ENCODE data around the gene HHLA2. TPM values are rescaled to one million over a fixed set of nuclear protein-coding genes. Genes with fewer than 3 reads are reported as not detected.

The HHLA2 gene
- total RNA-seq, 1 experiment from 2014 or later: 0.07 TPM

GRCh38 chr3:108416111-108416869 lies 119.9 kb downstream of the HHLA2 start:
- Mint-ChIP-seq H3K4me1 (no peaks in the 10 kb centered on the region), H3K9me3 (peaks cover 3% of the 10 kb centered on the region; the same call in 1 of the 2 replicates), H3K4me3 (no peak overlapping the region), H3K27me3 (ENCODE audit: low read depth) (no peaks in the 10 kb centered on the region; the same call in 1 of the 2 replicates), H3K27ac (no peak overlapping the region), H3K36me3 (no peaks in the 10 kb centered on the region)
- DNase-seq (ENCODE audit: low spot score) (no peak), ATAC-seq (no peak)
- CTCF ChIA-PET: no interaction called here
- TF ChIP-seq CREB1 (CRISPR knock-in tag; IDR thresholded peaks at IDR 0.05) (no peak), ZNF423 (CRISPR knock-in tag; IDR thresholded peaks at IDR 0.05) (no peak), NFYB (CRISPR knock-in tag; conservative IDR thresholded peaks at IDR 0.05; ENCODE audit: low read depth) (no peak), FOXK1 (CRISPR knock-in tag; IDR thresholded peaks at IDR 0.05) (no peak), TEAD1 (CRISPR knock-in tag; IDR thresholded peaks at IDR 0.05) (no peak), PRRX2 (CRISPR knock-in tag; IDR thresholded peaks at IDR 0.05) (no peak), HMGA2 (CRISPR knock-in tag; IDR thresholded peaks at IDR 0.05) (no peak), ZNF219 (CRISPR knock-in tag; IDR thresholded peaks at IDR 0.05; ENCODE audit: borderline replicate concordance) (no peak), PREB (CRISPR knock-in tag; IDR thresholded peaks at IDR 0.05; ENCODE audit: borderline replicate concordance) (no peak), RORB (CRISPR knock-in tag; IDR thresholded peaks at IDR 0.05) (no peak), ZNF138 (CRISPR knock-in tag; conservative IDR thresholded peaks at IDR 0.05) (no peak), ZNF121 (CRISPR knock-in tag; IDR thresholded peaks at IDR 0.05) (no peak), GABPB1 (CRISPR knock-in tag; IDR thresholded peaks at IDR 0.05) (no peak), ESRRA (CRISPR knock-in tag; IDR thresholded peaks at IDR 0.05; ENCODE audit: borderline replicate concordance) (no peak), NR3C1 (CRISPR knock-in tag; conservative IDR thresholded peaks at IDR 0.05; ENCODE audit: low read depth) (no peak), FOXJ3 (CRISPR knock-in tag; IDR thresholded peaks at IDR 0.05; ENCODE audit: borderline replicate concordance) (no peak)
- TF ChIP-seq, protein P1, sequence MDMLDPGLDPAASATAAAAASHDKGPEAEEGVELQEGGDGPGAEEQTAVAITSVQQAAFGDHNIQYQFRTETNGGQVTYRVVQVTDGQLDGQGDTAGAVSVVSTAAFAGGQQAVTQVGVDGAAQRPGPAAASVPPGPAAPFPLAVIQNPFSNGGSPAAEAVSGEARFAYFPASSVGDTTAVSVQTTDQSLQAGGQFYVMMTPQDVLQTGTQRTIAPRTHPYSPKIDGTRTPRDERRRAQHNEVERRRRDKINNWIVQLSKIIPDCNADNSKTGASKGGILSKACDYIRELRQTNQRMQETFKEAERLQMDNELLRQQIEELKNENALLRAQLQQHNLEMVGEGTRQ (CRISPR knock-in tag; IDR thresholded peaks at IDR 0.05): no peak
- TF ChIP-seq, protein P2, sequence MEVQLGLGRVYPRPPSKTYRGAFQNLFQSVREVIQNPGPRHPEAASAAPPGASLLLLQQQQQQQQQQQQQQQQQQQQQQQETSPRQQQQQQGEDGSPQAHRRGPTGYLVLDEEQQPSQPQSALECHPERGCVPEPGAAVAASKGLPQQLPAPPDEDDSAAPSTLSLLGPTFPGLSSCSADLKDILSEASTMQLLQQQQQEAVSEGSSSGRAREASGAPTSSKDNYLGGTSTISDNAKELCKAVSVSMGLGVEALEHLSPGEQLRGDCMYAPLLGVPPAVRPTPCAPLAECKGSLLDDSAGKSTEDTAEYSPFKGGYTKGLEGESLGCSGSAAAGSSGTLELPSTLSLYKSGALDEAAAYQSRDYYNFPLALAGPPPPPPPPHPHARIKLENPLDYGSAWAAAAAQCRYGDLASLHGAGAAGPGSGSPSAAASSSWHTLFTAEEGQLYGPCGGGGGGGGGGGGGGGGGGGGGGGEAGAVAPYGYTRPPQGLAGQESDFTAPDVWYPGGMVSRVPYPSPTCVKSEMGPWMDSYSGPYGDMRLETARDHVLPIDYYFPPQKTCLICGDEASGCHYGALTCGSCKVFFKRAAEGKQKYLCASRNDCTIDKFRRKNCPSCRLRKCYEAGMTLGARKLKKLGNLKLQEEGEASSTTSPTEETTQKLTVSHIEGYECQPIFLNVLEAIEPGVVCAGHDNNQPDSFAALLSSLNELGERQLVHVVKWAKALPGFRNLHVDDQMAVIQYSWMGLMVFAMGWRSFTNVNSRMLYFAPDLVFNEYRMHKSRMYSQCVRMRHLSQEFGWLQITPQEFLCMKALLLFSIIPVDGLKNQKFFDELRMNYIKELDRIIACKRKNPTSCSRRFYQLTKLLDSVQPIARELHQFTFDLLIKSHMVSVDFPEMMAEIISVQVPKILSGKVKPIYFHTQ (CRISPR knock-in tag; IDR thresholded peaks at IDR 0.05): no peak
- POLR2A ChIA-PET: no interaction called here

- DNase-seq (ENCODE audit: low spot score): no peak
- no peaks in the 10 kb centered on the region for H3K36me3 Mint-ChIP-seq
- ChIA-PET CTCF (no interaction called here), POLR2A (no interaction called here)
- H3K27me3 Mint-ChIP-seq (ENCODE audit: low read depth): no peaks in the 10 kb centered on the region
- no peaks in the 10 kb centered on the region for H3K9me3 Mint-ChIP-seq
- ATAC-seq: no peak
- H3K4me3 Mint-ChIP-seq: no peak overlapping the region
- H3K4me1 Mint-ChIP-seq: no peaks in the 10 kb centered on the region
- no peak overlapping the region for H3K27ac Mint-ChIP-seq
- TF ChIP-seq GABPB1 (CRISPR knock-in tag; IDR thresholded peaks at IDR 0.05) (no peak), ZMAT4 (CRISPR knock-in tag; IDR thresholded peaks at IDR 0.05) (no peak), FOXP1 (CRISPR knock-in tag; IDR thresholded peaks at IDR 0.05; ENCODE audit: borderline replicate concordance) (no peak), ZNF532 (CRISPR knock-in tag; IDR thresholded peaks at IDR 0.05; ENCODE audit: borderline replicate concordance) (no peak), MLX (CRISPR knock-in tag; IDR thresholded peaks at IDR 0.05) (no peak)
These were observed 124.6 kb downstream of the HHLA2 start for GRCh38 chr3:108420926-108421325.

All from WTC11 (cell line).